Activated CD4-positive, alpha-beta T cell treated with anti-CD3 and anti-CD28 coated beads, Interleukin-2, amount 50 U/mL, for 1 hour (primary cell): ENCODE data around the gene TPD52L1.
"Not testable (repeated sequence)": the region's sequence is repeated elsewhere in the genome, so short reads cannot be mapped to it uniquely, and the experiment has no call there.

ENCODE experiments used
- DNase-seq: peaks from one replicate; pipeline ENCODE4 v3.0.0-alpha.2; 2020

TPD52L1 gene, protein sequence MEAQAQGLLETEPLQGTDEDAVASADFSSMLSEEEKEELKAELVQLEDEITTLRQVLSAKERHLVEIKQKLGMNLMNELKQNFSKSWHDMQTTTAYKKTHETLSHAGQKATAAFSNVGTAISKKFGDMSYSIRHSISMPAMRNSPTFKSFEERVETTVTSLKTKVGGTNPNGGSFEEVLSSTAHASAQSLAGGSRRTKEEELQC

DNA sequence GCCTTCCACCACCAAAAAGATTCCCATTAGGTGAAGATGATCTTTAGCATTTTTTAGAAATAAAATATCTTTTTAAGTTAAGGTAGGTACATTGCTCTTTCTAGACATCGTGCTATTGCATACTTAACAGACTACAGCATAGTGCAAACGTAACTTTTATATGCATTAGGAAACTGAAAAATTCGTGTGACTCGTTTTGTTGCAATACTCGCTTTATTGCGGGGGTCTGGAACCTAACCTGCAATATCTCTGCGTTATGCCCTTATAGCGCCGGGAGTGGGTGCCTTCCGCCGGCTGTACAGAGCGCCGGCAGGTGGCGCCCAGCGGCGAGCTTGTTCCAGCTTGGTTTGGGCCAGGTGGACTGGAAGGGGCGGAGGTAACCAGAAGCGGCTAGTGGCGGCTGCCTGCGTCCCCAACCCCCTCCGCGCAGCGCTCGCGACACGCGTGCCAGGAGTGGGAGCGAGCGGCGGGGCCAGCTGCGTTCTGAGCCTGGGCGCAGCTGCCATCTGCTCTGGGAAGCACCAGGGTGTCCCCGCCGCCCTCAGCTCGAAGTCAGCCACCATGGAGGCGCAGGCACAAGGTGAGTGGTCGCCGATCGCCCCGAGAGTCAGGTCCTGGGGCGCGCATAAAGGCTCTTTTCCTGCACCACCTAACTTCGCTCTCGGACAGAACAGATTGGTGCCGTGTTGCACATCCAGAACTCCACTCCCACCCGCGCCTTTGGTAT is at the start of gene TPD52L1:
Gene TPD52L1, plus strand, starts transcription at position 383 of the 727 bp plus-strand sequence. Its CDS starts 179 bp downstream, at position 562.
- peak; percentile 48 for DNase-seq

DNA sequence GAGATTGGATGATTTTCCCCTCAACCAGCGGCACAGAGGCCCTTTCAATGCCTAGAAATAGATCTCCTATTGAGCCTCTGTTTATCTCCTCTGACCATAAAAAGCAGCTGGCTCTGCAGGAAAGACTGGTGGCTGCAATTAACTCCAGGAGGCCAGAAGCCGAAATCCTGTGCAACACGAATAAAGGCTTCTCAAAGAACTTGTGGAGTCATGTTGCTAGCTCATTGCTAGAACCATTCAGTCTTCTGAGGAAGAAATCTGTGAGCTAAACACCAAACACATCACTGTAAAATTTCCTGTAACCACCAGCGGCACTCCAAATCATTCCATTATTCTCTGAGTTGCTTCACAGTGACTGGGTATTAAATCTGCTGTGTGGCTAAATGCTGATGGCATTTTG is 49.1 kb upstream of the TPD52L1 start:
- DNase-seq, result no peak

- no peak for DNase-seq
Observed at GRCh38 chr6:125107048-125107447, 46.5 kb upstream of the TPD52L1 start.

DNA sequence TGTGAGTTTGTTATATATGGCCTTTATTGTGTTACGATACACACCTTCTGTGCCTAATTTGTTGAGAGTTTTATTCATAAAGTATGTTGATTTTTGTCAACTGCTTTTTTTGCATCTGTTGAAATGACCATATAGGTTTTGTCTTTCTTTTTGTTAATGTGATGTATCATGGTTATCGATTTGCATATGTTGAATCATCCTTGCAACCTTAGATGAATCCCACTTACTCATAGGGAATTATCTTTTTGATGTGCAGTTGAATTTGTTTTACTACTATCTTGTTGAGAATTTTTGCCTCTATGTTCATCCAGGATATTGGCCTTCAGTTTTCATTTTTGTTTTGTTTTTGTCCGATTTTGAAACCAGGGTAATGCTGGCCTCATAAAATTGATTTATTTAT is 45.7 kb upstream of the TPD52L1 start:
- DNase-seq, result no peak

DNA sequence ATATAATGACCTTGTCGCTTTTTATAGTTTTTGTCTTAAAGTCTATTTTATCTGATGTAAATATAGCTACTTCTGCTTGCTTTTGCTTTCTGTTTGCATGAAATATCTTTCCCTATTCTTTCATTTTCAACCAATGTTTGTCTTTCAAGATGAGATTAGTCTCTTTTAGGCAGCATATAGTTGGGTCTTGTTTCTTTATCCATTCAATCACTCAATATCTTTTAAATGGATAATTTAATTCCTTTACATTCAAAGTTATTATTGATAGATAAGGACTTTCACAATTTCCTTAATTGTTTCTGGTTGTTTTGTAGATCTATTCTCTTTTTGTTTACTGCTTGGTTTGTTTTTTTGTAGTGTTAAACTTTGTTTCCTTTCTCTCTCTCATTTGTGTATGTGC is 43.5 kb upstream of the TPD52L1 start:
- no peak for DNase-seq

DNA sequence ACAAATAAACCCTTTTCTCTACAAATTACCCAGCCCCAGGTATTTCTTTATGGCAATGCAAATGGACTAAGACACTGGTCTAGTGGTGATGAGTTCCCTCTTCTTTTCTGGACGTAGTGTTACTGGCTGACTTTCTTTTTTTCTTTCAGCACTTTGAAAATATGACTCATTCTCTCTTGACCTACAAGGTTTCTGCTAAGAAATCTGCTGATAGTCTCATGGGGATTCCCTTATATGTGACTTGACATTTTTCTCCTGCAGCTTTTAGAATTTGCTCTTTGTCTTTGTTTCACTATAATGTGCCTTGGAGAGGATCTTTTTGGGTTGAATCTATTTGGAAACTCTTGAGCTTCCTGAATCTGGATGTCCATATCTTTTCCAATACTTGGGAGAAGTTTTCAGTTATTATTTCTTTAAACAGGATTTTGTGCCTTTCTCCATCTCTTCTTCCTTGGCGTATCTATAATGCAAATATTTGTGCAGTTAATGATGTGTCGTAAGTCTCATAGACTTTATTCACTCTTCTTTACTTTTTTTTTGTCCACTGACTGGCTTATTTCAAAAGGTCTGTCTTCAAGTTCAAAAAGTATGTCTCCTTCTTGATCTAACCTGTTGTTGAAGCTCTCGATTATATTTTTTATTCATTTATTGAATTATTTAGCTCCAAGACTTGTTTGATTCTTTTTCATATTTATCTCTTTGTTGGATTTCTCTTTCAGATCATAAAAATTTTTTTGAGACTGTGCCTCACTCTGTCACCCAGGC is 42.2 kb upstream of the TPD52L1 start:
- no peak for DNase-seq

- no peak for DNase-seq
Observed at GRCh38 chr6:125112934-125113333, 40.6 kb upstream of the TPD52L1 start.

- peak; percentile 32 for DNase-seq
Observed at GRCh38 chr6:125114248-125114858, 39.2 kb upstream of the TPD52L1 start.

GRCh38 chr6:125116170-125116569 is 37.4 kb upstream of the TPD52L1 start:
- DNase-seq, result no peak

DNA sequence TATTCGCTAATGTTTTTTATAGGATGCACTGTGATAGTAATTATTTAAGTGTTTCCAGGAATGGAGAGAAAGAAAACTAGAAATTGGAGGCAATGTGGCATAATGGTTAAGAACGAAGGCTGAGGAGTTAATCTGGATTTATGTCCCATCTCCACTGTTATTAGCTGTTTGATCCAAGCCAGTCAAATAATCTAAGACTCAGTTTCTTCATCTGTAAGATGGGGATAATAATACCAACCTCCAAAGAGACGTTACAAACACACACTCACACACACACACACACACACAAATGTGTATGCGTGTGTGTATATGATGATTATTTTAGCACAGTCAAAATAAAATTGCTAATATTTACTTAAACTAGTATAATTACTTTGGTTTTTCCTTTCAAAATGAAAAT is 36.9 kb upstream of the TPD52L1 start:
- DNase-seq, result no peak

- no peak for DNase-seq
Observed at GRCh38 chr6:125117818-125118217, 35.8 kb upstream of the TPD52L1 start.

DNA sequence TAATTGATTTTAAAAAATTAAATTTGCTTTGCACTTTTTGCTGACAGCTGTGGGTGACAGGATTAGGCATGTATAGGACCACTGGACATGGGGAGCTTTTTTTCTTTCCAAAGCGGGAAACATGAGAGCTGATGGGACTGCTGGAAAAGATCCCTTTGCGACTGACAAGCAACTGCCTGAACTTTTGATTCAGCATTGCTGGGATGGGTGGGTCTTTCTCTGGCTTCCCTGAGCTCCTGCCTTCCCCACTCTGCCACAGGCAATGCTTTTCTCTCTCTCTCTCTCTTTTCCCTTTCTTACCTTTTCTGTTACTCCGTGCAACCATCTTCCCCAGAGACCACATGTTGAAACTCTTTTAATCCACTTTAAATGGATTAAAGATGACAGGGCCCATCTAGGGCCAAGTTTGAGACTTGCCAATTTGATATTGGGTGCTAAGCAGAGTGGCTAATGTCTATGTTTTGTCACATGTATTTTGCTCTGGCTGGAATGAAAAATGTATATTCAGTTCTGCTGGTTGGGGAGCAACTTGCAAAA is 33.5 kb upstream of the TPD52L1 start:
- DNase-seq, result no peak

GRCh38 chr6:125121894-125122293 is 31.7 kb upstream of the TPD52L1 start:
- no peak for DNase-seq

DNA sequence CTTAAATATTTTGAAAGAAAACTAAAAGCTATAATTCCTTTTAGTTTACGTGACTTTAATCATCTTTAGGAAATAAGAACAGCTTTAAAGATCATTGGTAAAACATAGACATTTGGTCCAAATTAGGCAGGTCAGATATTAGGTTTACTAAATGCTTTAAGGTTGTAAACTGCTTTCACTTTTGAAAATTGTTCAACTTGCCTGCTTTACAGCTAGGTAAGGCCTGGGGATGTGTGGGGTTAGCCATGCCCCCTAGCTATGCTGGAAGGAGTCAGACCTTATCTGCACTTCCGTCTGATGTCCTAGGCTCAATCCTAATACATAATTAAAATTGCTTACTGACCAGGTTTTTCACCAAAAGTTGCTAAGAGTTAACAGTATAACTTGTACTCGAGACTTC is 30.5 kb upstream of the TPD52L1 start:
- no peak for DNase-seq

DNA sequence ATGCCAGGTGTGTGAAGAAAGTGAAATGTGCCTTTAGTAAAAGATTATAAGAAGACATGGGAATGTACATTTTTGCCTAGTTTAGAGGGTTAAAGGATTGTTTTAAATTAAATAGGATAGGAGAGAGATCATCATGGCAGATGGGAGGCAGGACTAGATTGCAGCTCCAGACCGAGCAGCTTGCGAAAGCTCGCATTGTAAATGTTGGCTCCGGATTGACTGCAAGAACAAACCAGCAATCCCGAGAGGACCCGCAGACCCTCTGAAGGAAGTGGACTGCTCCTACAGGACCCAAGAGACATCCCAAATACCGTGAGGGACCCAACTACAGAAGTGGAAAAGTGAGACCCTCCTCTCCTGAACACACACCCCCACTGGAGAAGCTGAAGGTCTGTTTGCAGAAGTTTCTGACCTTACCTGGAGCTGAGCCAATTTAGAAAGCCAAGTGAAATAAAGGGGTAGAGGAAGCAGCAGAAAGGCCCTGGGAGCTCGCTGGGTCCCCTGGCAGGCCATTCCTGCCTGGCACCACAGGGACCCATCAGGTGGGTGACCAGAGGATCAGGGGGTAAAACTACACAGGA is 30.0 kb upstream of the TPD52L1 start:
- DNase-seq, result no peak

GRCh38 chr6:125124049-125124669 is 29.4 kb upstream of the TPD52L1 start:
- DNase-seq, result no peak

GRCh38 chr6:125125856-125126255 is 27.7 kb upstream of the TPD52L1 start:
- not testable (repeated sequence) for DNase-seq

DNA sequence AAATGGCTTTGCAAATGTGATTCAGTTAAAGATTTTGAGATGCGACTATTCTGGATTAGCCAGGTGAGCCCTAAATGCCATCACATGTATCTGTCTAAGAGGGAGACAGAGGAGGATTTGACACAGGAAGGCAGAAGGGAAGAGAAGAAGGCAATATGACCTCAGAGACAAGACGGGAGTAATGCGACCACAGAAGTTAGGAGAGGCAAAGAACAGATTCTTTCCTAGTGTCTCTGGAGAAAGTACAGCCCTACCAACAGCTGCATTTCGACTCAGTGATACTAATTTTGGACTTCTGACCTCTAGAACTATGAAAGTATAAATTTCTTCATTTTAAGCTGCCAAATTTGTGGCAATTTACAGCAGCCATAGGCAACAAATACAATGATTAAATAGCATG is 24.2 kb upstream of the TPD52L1 start:
- DNase-seq, result no peak

- no peak for DNase-seq
Observed at GRCh38 chr6:125132058-125132457, 21.5 kb upstream of the TPD52L1 start.

DNA sequence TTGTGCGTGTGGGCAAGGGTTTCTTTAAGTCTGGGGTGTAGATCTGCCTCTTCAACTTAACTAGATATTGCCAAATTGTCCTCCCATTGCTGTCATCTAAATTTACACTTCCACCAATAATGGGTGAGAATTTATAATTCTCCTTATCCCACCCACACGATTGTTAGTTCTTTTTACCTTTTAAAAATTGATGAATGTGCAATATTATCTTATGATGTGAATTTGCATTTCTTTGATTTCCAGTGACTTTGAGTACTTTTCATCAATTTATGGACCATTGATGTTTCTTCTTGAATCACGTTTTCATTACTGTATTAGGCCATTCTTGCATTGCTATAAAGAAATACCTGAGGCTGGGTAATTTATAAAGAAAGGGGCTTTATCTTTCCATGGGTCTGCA is 17.2 kb upstream of the TPD52L1 start:
- no peak for DNase-seq

- DNase-seq, result no peak
Observed at GRCh38 chr6:125138083-125138482, 15.5 kb upstream of the TPD52L1 start.

DNA sequence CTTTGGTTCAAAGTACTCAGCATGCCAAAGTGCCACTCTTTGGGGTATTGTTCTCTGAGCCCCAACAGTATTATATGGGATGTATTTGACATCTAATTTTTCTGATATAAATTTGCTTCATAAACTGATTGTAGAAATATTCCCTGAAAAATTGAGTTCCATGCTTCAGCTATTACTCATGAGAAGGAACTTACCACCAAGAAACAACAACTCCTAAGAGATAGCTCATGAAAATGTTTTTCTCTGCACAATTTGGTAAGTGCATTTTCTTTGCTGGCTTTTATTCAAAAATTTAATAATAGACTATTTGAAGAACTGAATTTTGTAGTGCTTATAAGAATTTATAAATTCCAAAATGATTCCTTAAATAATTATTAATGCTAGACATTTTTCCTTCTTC is 12.8 kb upstream of the TPD52L1 start:
- no peak for DNase-seq
